Measurements from ENCODE around the gene TBC1D10A.

The TBC1D10A gene

DNA sequence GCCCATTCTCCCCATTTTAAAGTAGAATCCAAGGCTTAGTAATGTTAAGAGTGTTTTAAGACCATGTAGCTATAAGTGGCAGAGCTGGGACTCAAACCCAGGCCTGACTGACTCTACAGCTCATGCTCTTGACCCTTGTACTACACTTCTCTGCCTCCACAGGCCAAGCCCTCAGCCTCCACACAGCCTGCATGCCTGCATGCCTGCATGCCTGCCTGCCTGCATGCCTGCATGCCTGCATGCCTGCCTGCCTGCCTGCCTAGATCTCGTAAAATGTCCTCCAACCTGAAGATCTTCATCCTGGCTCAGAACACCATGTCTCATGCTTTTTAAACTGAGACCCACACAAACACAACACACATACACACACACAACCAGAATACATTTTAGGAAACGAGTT is 18.6 kb downstream of the TBC1D10A start:
- no peak overlapping the region for H3K4me3 ChIP-seq (replicated peaks in 1 of 2; ENCODE audit: low read depth in 2 of 2, low read length in 2 of 2)
- no peak for DNase-seq (ENCODE audit: low read depth in 2 of 2)
- TF ChIP-seq, protein P1, sequence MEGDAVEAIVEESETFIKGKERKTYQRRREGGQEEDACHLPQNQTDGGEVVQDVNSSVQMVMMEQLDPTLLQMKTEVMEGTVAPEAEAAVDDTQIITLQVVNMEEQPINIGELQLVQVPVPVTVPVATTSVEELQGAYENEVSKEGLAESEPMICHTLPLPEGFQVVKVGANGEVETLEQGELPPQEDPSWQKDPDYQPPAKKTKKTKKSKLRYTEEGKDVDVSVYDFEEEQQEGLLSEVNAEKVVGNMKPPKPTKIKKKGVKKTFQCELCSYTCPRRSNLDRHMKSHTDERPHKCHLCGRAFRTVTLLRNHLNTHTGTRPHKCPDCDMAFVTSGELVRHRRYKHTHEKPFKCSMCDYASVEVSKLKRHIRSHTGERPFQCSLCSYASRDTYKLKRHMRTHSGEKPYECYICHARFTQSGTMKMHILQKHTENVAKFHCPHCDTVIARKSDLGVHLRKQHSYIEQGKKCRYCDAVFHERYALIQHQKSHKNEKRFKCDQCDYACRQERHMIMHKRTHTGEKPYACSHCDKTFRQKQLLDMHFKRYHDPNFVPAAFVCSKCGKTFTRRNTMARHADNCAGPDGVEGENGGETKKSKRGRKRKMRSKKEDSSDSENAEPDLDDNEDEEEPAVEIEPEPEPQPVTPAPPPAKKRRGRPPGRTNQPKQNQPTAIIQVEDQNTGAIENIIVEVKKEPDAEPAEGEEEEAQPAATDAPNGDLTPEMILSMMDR (IDR thresholded peaks at IDR 0.05; ENCODE audit: low read depth, low read length) = no peak

DNA sequence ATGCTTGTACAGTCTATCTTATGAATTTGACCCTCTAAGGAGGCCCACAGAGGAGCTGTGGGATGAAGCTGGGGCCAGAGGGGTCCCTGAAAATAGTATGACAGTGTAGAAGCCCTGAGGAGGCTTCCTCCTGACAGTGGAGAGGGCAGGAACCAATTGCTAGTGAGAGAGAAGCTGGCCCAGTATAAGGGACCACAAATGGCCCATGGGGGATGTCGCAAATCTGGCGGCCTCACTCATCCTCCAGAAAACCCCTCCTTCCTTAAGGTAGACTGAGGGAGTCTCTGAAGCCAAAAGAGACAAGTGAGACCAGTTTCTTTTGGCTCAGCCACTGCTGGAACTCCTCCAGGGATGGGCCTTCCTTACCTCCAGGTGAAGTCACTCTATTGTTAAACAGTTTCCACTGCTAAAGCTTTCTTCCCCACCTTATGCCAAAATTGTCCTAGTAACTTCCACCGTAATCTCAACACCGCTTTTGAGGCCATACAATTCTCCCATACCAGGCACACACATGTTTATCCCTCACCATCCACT is 19.6 kb downstream of the TBC1D10A start:
- H3K4me3 ChIP-seq (replicated peaks in 1 of 2; ENCODE audit: low read depth in 2 of 2, low read length in 2 of 2) = no peak overlapping the region
- DNase-seq (ENCODE audit: low read depth in 2 of 2) = no peak
- TF ChIP-seq, protein P1 (IDR thresholded peaks at IDR 0.05; ENCODE audit: low read depth, low read length) = no peak

DNA sequence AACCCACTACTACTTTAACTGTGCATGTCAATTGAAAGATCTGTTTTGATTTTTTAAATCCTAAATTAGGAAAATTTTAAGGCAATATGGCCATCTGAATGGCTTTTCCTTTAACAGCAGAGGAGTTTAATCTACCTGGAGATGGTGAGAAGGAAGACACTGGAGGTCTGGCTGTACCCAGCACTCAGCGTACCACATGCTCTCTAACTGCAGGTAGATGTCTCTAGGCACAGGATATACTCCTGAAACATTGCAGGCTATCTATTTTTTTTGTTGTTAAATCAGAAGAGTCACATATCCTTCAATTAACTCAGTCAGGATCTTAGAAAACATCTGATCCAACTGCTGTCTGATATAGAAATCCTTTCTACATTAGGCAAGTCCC is 20.1 kb downstream of the TBC1D10A start:
- no peak overlapping the region for H3K4me3 ChIP-seq (replicated peaks in 1 of 2; ENCODE audit: low read depth in 2 of 2, low read length in 2 of 2)
- TF ChIP-seq, protein P1 (IDR thresholded peaks at IDR 0.05; ENCODE audit: low read depth, low read length) = no peak
- no peak for DNase-seq (ENCODE audit: low read depth in 2 of 2)

DNA sequence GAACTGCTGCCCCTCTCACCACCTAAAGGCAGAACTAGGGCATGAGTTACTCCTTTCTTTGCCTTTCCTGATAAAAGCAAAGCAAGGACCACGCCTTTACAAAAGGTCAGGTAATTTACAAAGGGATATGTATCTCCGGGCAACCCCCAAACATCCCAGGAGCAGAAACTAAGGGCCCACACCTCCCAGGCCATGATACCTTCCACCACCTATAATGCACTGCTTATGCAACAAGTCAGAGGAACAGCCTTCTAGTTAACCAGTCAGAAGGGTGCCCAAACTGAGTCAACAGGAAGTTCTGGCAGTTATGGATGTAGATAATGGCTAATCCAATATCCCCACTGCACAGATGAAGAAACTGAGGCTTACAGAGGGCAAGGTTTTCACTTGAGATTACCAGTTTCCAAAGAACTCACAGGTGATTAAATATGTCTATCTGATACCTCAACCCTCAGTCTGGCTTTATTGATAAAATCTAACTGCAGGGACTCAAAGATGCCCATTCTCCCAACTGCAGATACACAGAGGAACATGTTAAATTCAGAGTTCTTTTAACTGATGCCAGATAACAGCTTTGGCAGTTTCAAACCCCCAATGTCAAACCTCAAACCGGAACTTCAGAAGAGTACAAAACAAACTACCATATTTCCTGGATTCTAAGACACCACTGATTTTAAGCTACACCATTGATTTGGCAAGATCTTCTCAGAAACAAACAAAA is 20.7 kb downstream of the TBC1D10A start:
- DNase-seq (ENCODE audit: low read depth in 2 of 2) = no peak
- TF ChIP-seq, protein P1 (IDR thresholded peaks at IDR 0.05; ENCODE audit: low read depth, low read length) = no peak
- no peak overlapping the region for H3K4me3 ChIP-seq (replicated peaks in 1 of 2; ENCODE audit: low read depth in 2 of 2, low read length in 2 of 2)

DNA sequence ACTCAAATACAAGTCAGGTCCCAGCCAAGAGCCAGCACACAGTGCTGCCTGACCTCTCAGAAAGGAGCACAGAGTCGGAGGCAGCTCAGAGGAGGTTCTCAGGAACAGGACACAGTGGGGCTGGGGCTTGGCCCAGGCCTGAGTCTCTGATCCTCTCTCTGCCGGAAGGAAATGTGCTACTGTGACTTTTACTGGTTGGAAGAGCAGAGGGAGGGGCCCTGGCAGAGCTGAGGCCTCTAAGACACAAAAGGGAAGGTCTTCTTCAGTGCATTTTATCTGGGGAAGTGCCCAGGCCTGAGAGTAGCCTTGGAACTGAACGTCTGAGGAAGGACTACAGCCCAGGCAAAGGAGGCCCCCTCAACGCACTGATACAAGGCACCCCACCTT is 21.2 kb downstream of the TBC1D10A start:
- no peak overlapping the region for H3K4me3 ChIP-seq (replicated peaks in 1 of 2; ENCODE audit: low read depth in 2 of 2, low read length in 2 of 2)
- DNase-seq (ENCODE audit: low read depth in 2 of 2) = peak in 1 of 2 donors; percentile 70
- TF ChIP-seq, protein P1 (IDR thresholded peaks at IDR 0.05; ENCODE audit: low read depth, low read length) = no peak

DNA sequence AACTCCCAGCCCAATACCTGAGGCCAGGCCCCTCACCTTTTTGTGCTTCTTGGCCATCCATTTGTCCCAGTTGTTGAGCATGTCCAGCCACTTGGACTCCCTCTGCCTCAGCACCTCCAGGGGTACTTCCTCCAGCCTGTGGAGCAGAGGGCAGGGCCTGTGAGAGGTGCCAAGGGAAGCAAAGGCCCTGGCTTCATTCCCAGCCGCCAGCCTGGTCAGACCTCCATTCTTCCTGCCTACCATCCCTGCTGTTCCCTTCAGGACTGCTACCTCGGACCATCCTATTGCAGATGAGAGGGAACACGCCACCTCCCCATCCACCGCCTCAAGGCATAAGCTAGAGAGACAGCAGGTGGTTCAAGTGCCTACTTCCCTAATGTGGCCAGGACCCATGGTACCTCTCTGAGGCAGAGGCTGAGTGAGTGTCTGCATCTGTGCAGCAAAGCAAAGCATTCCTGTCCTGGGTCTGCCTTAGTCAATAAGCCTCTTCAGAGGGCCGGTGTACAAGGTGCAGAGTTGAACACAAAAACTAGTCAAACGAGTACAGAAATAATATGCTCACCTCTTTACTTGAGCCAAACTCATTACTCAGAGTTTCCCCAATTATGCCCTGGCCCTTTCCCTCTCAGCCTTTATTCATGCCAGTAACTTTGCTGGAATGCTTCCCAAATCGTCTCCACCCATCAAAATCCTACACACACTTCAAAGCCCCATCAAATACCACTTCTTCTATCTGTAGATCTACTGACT is 22.1 kb downstream of the TBC1D10A start:
- no peak for DNase-seq (ENCODE audit: low read depth in 2 of 2)
- no peak overlapping the region for H3K4me3 ChIP-seq (replicated peaks in 1 of 2; ENCODE audit: low read depth in 2 of 2, low read length in 2 of 2)
- TF ChIP-seq, protein P1 (IDR thresholded peaks at IDR 0.05; ENCODE audit: low read depth, low read length) = no peak

Data from cardiac fibroblast (primary cell).